GM13977 (cell line): ENCODE measurements around the gene TSHZ1.
A peak's percentile ranks its signal among the peaks of the same experiment; 100 is the strongest.

Source experiments
- DNase-seq: peaks from one replicate; pipeline ENCODE4 v3.0.0; 2012; ENCODE audit warnings: low spot score
- CTCF ChIP-seq: IDR thresholded peaks from 2 replicates; pipeline ENCODE4 v1.5.1; 2012; ENCODE audit warnings: mild to moderate bottlenecking, control low read depth; ENCODE audit not compliant: insufficient read depth; ENCODE audit errors: extremely low read depth, missing control alignments
- in situ Hi-C: fragments of 300-500 bp; cut with MboI; formaldehyde crosslinking; loops from one replicate; pipeline ENCODE4 v1.12.0; 2022; ENCODE audit warnings: low sequenced_read_pairs, low pct_unique_long_range_greater_than_20kb, mixed read lengths, inconsistent platforms; ENCODE audit not compliant: unreplicated experiment

The TSHZ1 gene

GRCh38 chr18:75244351-75245313 is 34.0 kb downstream of the TSHZ1 start:
- TF ChIP-seq CTCF = peak; percentile 37
- DNase-seq = no peak
- in situ Hi-C loops = no loop called here

GRCh38 chr18:75246721-75247610 is 36.4 kb downstream of the TSHZ1 start:
- TF ChIP-seq CTCF = no peak
- in situ Hi-C loops = no loop called here
- peak; percentile 42 for DNase-seq

- no peak for TF ChIP-seq CTCF
- DNase-seq = peak; percentile 48
- in situ Hi-C loops = no loop called here
Observed at GRCh38 chr18:75247611-75248421, 37.2 kb downstream of the TSHZ1 start.

GRCh38 chr18:75248426-75249174 is 38.0 kb downstream of the TSHZ1 start:
- DNase-seq = no peak
- in situ Hi-C loops = no loop called here
- no peak for TF ChIP-seq CTCF

- in situ Hi-C loops = no loop called here
- DNase-seq = no peak
- TF ChIP-seq CTCF = no peak
Observed at GRCh38 chr18:75249175-75249518, 38.5 kb downstream of the TSHZ1 start.
